Heart left ventricle (tissue), 13 donors: ENCODE data around the gene PPP1R9B.

Experiments used
- CTCF ChIP-seq, 12 donors: fragments of 200-600 bp; sonication (generic) in 4 of 12; IDR thresholded peaks; one replicate each; pipeline versions ENCODE4 v1.5.0 to v1.8.0; 2018 to 2022; ENCODE audit warnings: antibody characterized with exemption in 12 of 12, mild to moderate bottlenecking in 5 of 12
- POLR2A ChIP-seq, 2 donors: fragments of 450-650 bp; IDR thresholded peaks; one replicate each; pipeline ENCODE4 v1.6.1; 2017; ENCODE audit warnings: antibody characterized with exemption in 2 of 2, mild to moderate bottlenecking in 2 of 2, moderate library complexity in 2 of 2
- donor health status: ischemic (EF 13 %, LVEDD 7.1; RV severe dilation, severe dysfunction).
- donor health status: DM: no; HTN: yes; CAD: no.
- donor health status: DM: no; HTN: no; CAD: no.
- donor health status: ischemic (EF 25% LVEDD 6.9; RV normal size, moderate dysfunction).
- donor health status: ischemic (EF 25% LVEDD 5.7; RV mildly dilated, moderate dysfunction).
- donor health status: ischemic (EF 35%, LVEDD 5.7; RV mildly dilated, moderate dysfunction).
- donor health status: nonischemic (EF 11% LVEDD 7.7; RV severe dilation, severe dysfunction).
- donor health status: DM: yes; HTN: yes; CAD: no.
- donor health status: PGD.
- donor health status: ischemic (EF 29% LVEDD 5.4; RV normal size, mild dysfunction).
- donor health status: nonischemic (EF 23%, LVEDD 6.1; RV moderate dilation, normal function).

GRCh38 chr17:50108556-50108955, 41.9 kb downstream of the PPP1R9B start:
- TF ChIP-seq POLR2A (IDR thresholded peaks at IDR 0.05) (no peak), CTCF (IDR thresholded peaks at IDR 0.05) (no peak)
